Ishikawa (cell line): ENCODE data around the gene CBARP.

Source experiments
- CEBPB ChIP-seq: IDR thresholded peaks from 2 replicates; pipeline ENCODE4 v1.6.1; 2012
- CREB1 ChIP-seq: IDR thresholded peaks from 2 replicates; pipeline ENCODE4 v1.6.1; 2012; ENCODE audit warnings: low read depth
- EGR1 ChIP-seq: IDR thresholded peaks from 2 replicates; pipeline ENCODE4 v1.6.1; 2012
- EP300 ChIP-seq: IDR thresholded peaks from 2 replicates; pipeline ENCODE4 v1.6.1; 2012; ENCODE audit warnings: borderline replicate concordance
- FOXM1 ChIP-seq: IDR thresholded peaks from 2 replicates; pipeline ENCODE4 v1.6.1; 2012; ENCODE audit warnings: low read depth, borderline replicate concordance
- NFIC ChIP-seq: IDR thresholded peaks from 2 replicates; pipeline ENCODE4 v1.6.1; 2012
- TAF1 ChIP-seq: IDR thresholded peaks from 2 replicates; pipeline ENCODE4 v1.6.1; 2012; ENCODE audit warnings: low read depth, mild to moderate bottlenecking
- TCF12 ChIP-seq: IDR thresholded peaks from 2 replicates; pipeline ENCODE4 v1.6.1; 2012; ENCODE audit warnings: low read depth
- TEAD4 ChIP-seq: IDR thresholded peaks from 2 replicates; pipeline ENCODE4 v1.6.1; 2012
- YY1 ChIP-seq: IDR thresholded peaks from 2 replicates; pipeline ENCODE4 v1.6.1; 2012; ENCODE audit warnings: low read depth
- ZBTB7A ChIP-seq: IDR thresholded peaks from 2 replicates; pipeline ENCODE4 v1.6.1; 2012; ENCODE audit warnings: low read depth
- TF ChIP-seq, protein P1 (sequence below): IDR thresholded peaks from 2 replicates; pipeline ENCODE4 v1.6.1; 2012
- TF ChIP-seq, protein P2 (sequence below): IDR thresholded peaks from 2 replicates; pipeline ENCODE4 v1.6.1; 2012; ENCODE audit warnings: low read depth, mild to moderate bottlenecking

DNA sequence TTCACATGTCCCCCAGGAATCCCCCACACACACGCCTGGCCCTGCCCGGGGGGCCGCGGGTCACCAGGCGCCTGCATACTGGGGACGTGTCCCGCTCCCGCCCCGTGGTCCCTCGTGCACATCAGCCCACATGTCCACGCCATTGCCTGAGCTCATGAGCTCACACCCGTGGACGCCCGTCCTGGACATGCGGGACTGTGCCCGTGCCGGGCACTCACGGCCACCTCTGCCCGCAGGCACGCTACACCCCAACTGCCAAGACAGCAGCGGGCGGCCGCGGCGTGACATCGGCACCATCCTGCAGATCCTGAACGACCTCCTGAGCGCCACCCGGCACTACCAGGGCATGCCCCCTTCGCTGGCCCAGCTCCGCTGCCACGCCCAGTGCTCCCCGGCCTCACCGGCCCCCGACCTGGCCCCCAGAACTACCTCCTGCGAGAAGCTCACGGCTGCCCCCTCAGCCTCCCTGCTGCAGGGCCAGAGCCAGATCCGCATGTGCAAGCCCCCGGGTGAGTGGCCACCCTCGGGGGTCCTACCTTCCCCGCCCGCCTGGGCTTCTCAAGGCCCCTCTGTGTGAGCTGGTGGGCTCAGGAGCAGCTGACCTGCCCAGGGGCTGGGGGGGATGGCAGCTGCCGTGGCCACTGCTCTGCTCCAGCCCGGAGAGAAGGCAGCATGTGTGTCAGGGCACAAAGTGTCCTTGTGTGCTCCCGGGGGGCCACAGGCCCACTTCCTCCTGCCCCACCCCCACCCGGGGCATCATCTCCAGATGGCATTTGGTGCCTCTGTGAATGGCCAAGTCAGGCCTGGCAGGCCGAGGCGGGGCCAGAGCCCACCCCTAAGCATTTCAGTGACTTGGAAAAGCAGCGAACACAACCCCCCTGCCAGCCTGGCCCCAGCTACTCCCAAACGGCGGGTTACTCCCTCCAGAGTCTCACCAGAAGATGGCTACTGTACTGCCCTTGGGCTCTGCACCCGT, 17.7 kb upstream of the CBARP start:
- TF ChIP-seq TCF12, result no peak
- no peak for TF ChIP-seq NFIC
- TF ChIP-seq, protein P1, sequence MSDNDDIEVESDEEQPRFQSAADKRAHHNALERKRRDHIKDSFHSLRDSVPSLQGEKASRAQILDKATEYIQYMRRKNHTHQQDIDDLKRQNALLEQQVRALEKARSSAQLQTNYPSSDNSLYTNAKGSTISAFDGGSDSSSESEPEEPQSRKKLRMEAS, result no peak
- no peak for TF ChIP-seq CREB1
- TF ChIP-seq, protein P2, sequence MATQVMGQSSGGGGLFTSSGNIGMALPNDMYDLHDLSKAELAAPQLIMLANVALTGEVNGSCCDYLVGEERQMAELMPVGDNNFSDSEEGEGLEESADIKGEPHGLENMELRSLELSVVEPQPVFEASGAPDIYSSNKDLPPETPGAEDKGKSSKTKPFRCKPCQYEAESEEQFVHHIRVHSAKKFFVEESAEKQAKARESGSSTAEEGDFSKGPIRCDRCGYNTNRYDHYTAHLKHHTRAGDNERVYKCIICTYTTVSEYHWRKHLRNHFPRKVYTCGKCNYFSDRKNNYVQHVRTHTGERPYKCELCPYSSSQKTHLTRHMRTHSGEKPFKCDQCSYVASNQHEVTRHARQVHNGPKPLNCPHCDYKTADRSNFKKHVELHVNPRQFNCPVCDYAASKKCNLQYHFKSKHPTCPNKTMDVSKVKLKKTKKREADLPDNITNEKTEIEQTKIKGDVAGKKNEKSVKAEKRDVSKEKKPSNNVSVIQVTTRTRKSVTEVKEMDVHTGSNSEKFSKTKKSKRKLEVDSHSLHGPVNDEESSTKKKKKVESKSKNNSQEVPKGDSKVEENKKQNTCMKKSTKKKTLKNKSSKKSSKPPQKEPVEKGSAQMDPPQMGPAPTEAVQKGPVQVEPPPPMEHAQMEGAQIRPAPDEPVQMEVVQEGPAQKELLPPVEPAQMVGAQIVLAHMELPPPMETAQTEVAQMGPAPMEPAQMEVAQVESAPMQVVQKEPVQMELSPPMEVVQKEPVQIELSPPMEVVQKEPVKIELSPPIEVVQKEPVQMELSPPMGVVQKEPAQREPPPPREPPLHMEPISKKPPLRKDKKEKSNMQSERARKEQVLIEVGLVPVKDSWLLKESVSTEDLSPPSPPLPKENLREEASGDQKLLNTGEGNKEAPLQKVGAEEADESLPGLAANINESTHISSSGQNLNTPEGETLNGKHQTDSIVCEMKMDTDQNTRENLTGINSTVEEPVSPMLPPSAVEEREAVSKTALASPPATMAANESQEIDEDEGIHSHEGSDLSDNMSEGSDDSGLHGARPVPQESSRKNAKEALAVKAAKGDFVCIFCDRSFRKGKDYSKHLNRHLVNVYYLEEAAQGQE, result no peak
- TF ChIP-seq CEBPB, result no peak
- TF ChIP-seq EP300, result no peak
- no peak for TF ChIP-seq FOXM1
- no peak for TF ChIP-seq EGR1
- TF ChIP-seq TEAD4, result no peak
- TF ChIP-seq ZBTB7A, result no peak
- no peak for TF ChIP-seq YY1
- no peak for TF ChIP-seq TAF1
